CD4-positive, alpha-beta memory T cell (primary cell): ENCODE results near the gene CTNNAL1. TPM values are rescaled to one million over a fixed set of nuclear protein-coding genes. Genes with fewer than 3 reads are reported as not detected.

Experiments
- microRNA-seq: library from miRNA; unstranded; fragments of <30 nt; microRNA quantifications from one replicate; pipeline ENCODE4 v1.2.0, GENCODE V29; 2021; ENCODE audit warnings: borderline replicate concordance, borderline number of aligned reads, borderline microRNAs expressed, mixed read lengths
- polyA plus RNA-seq, 2 donors: library from polyadenylated mRNA; unstranded; fragments of 300-500 nt; fragmentation: Illumina TruSeq; gene quantifications; one replicate each; pipeline ENCODE4 v1.2.3, GENCODE V29; 2021
- total RNA-seq, 2 experiments: library from RNA; stranded (reverse); gene quantifications; one replicate each; pipeline ENCODE4 v1.2.3, GENCODE V29; 2021

CTNNAL1 gene
- total and polyA plus RNA-seq, 4 experiments from 2014 or later: 1.8 to 3.3 (median 2.5) TPM

Small RNA genes within 50 kb of the gene (microRNA-seq; reads per million reads assigned to microRNA genes)
- gene MIR32: 412 reads per million, percentile 80 among the genes with 10 or more reads in this experiment

Other genes with a start within 250 kb of the CTNNAL1 start
- under 1 TPM in 1 of 2 experiments, not detected in 1; 0.15 TPM for gene ACTL7B, start 157.5 kb downstream of the CTNNAL1 start, total RNA-seq
- not detected for gene ACTL7B, start 157.5 kb downstream of the CTNNAL1 start, polyA plus RNA-seq
- not detected for gene ACTL7A, start 151.2 kb downstream of the CTNNAL1 start, total RNA-seq
- not detected for gene ACTL7A, start 151.2 kb downstream of the CTNNAL1 start, polyA plus RNA-seq
- gene ELP1, start 79.4 kb downstream of the CTNNAL1 start, total RNA-seq: 10 to 100 TPM; 29.4 to 32.3 TPM
- 10 to 100 TPM; 21.2 to 21.3 TPM for gene ELP1, start 79.4 kb downstream of the CTNNAL1 start, polyA plus RNA-seq
- 10 to 100 TPM in 1 of 2 experiments, 1 to 10 TPM in 1; 9.0 to 11.4 TPM for gene ABITRAM, start 79.1 kb downstream of the CTNNAL1 start, total RNA-seq
- gene ABITRAM, start 79.1 kb downstream of the CTNNAL1 start, polyA plus RNA-seq: 10 to 100 TPM; 15.8 to 27.0 TPM
- 10 to 100 TPM; 72.6 to 74.3 TPM for gene TMEM245, start 106.4 kb upstream of the CTNNAL1 start, total RNA-seq
- gene TMEM245, start 106.4 kb upstream of the CTNNAL1 start, polyA plus RNA-seq: 10 to 100 TPM; 28.9 to 41.3 TPM
- gene FRRS1L, start 153.8 kb upstream of the CTNNAL1 start, total RNA-seq: not detected
- not detected for gene FRRS1L, start 153.8 kb upstream of the CTNNAL1 start, polyA plus RNA-seq